IMR-90 (cell line): ENCODE data around the gene PRRC2B. TPM values are rescaled to one million over a fixed set of nuclear protein-coding genes. Genes with fewer than 3 reads are reported as not detected.
"Not testable (repeated sequence)": the region's sequence is repeated elsewhere in the genome, so short reads cannot be mapped to it uniquely, and the experiment has no call there.

Source experiments
- ATAC-seq: fragments of 200-7000 bp; cut with Tn5 transposase; 2 replicates; pipeline ENCODE4 v1.9.1; 2020; ENCODE audit warnings: low read depth, mild to moderate bottlenecking, moderate library complexity
- BruUV-seq: library from RNA; stranded (reverse); fragments of 400-500 nt; replicated peaks from 2 replicates; lab custom pipeline; 2021; lab: Mats Ljungman, UMichigan
- CTCF ChIA-PET: fragments of 300-600 bp; formaldehyde crosslinking; extraction: SDS; loops from one replicate; lab custom pipeline; 2021; ENCODE audit warnings: antibody characterized with exemption; lab: Yijun Ruan, JAX
- POLR2A ChIA-PET: fragments of 300-600 bp; sonication (Branson Sonifier 250); formaldehyde crosslinking; loops from one replicate; lab custom pipeline; 2022; ENCODE audit warnings: antibody characterized with exemption; ENCODE audit not compliant: unreplicated experiment; lab: Charles Lee
- DNase-seq: peaks from one replicate; pipeline ENCODE4 v3.0.0; 2013
- H2AFZ ChIP-seq: replicated peaks from 2 replicates; pipeline ENCODE3; 2013; ENCODE audit warnings: low read length, mild to moderate bottlenecking; ENCODE audit not compliant: poor library complexity
- H2AK5ac ChIP-seq: 2 replicates; pipeline ENCODE4 v1.6.1; 2013; ENCODE audit warnings: low read depth, low read length, inconsistent platforms
- H2AK9ac ChIP-seq: replicated peaks from 2 replicates; pipeline ENCODE3; 2013; ENCODE audit warnings: mild to moderate bottlenecking, low read depth, low read length, moderate library complexity; ENCODE audit not compliant: poor library complexity
- H2BK120ac ChIP-seq: 2 replicates; pipeline ENCODE4 v1.6.1; 2013; ENCODE audit warnings: low read depth, low read length, inconsistent platforms
- H2BK15ac ChIP-seq: 3 replicates; pipeline ENCODE4 v1.6.1; 2013; ENCODE audit warnings: low read depth, low read length, inconsistent platforms
- H2BK20ac ChIP-seq: 2 replicates; pipeline ENCODE4 v1.6.1; 2013; ENCODE audit warnings: low read depth, mild to moderate bottlenecking, inconsistent platforms, low read length, moderate library complexity
- H2BK5ac ChIP-seq: 2 replicates; pipeline ENCODE4 v1.6.1; 2013; ENCODE audit warnings: mild to moderate bottlenecking, low read depth, low read length, inconsistent platforms; ENCODE audit not compliant: poor library complexity, severe bottlenecking
- H3K14ac ChIP-seq: replicated peaks from 2 replicates; pipeline ENCODE4 v1.6.1; 2013; ENCODE audit warnings: low read depth, low read length, inconsistent platforms
- H3K18ac ChIP-seq: 2 replicates; pipeline ENCODE4 v1.6.1; 2013; ENCODE audit warnings: low read depth, low read length, control low read depth
- H3K23ac ChIP-seq: 2 replicates; pipeline ENCODE4 v1.6.1; 2013; ENCODE audit warnings: low read depth, low read length, inconsistent platforms
- H3K27ac ChIP-seq: 2 replicates; pipeline ENCODE4 v1.5.1; 2013; ENCODE audit warnings: mild to moderate bottlenecking, control low read depth, low read length; ENCODE audit not compliant: insufficient read depth
- H3K27me3 ChIP-seq: 2 replicates; pipeline ENCODE4 v1.6.1; 2013; ENCODE audit warnings: low read length; ENCODE audit not compliant: control insufficient read depth, insufficient read depth
- H3K36me3 ChIP-seq: 2 replicates; pipeline ENCODE4 v1.6.1; 2013; ENCODE audit warnings: low read length, mixed read lengths; ENCODE audit not compliant: control insufficient read depth, insufficient read depth
- H3K4ac ChIP-seq: 2 replicates; pipeline ENCODE4 v1.6.1; 2013; ENCODE audit warnings: low read depth, low read length, inconsistent platforms
- H3K4me1 ChIP-seq: 2 replicates; pipeline ENCODE4 v1.6.1; 2013; ENCODE audit warnings: low read length, mixed read lengths; ENCODE audit not compliant: control insufficient read depth, insufficient read depth
- H3K4me2 ChIP-seq: 2 replicates; pipeline ENCODE4 v1.6.1; 2013; ENCODE audit warnings: low read depth, mild to moderate bottlenecking, control low read depth, low read length, moderate library complexity
- H3K4me3 ChIP-seq: 2 replicates; pipeline ENCODE4 v1.5.1; 2013; ENCODE audit warnings: low read depth, mild to moderate bottlenecking, control low read depth, low read length, moderate library complexity; ENCODE audit not compliant: insufficient read depth
- H3K56ac ChIP-seq: 2 replicates; pipeline ENCODE4 v1.6.1; 2013; ENCODE audit warnings: low read length, inconsistent platforms; ENCODE audit not compliant: insufficient read depth; ENCODE audit errors: extremely low read depth
- H3K79me1 ChIP-seq, 2 experiments: 2 replicates each; pipeline ENCODE4 v1.6.1; 2013; ENCODE audit warnings: low read length in 2 of 2, inconsistent platforms in 1 of 2, low read depth in 1 of 2
- H3K9ac ChIP-seq: 2 replicates; pipeline ENCODE4 v1.6.1; 2013; ENCODE audit warnings: low read depth, low read length, control low read depth
- H3K9me1 ChIP-seq: 2 replicates; pipeline ENCODE4 v1.6.1; 2013; ENCODE audit warnings: low read length, inconsistent platforms; ENCODE audit not compliant: insufficient read depth
- H3K9me3 ChIP-seq: 2 replicates; pipeline ENCODE4 v1.6.1; 2013; ENCODE audit warnings: low read length; ENCODE audit not compliant: control insufficient read depth, insufficient read depth
- H4K20me1 ChIP-seq: 2 replicates; pipeline ENCODE4 v1.6.1; 2013; ENCODE audit warnings: low read length, inconsistent platforms; ENCODE audit not compliant: insufficient read depth
- H4K5ac ChIP-seq: 2 replicates; pipeline ENCODE4 v1.6.1; 2013; ENCODE audit warnings: mild to moderate bottlenecking, low read depth, low read length, control low read depth
- H4K8ac ChIP-seq, 2 experiments: 2 replicates each; pipeline ENCODE4 v1.6.1; 2013; ENCODE audit warnings: low read depth in 2 of 2, low read length in 2 of 2, control low read depth in 1 of 2, inconsistent platforms in 1 of 2
- H4K91ac ChIP-seq: 2 replicates; pipeline ENCODE4 v1.6.1; 2013; ENCODE audit warnings: low read depth, low read length, inconsistent platforms; ENCODE audit not compliant: insufficient read depth
- WGBS, 2 experiments: methylation state at CpG; one replicate each; pipeline versions ENCODE4 v1.1.5 to v1.1.7; 2013; ENCODE audit warnings: missing lambda C conversion rate in 2 of 2; ENCODE audit not compliant: insufficient read length in 1 of 2; ENCODE audit errors: extremely low coverage in 2 of 2; 5-methylcytosine and 5-hydroxymethylcytosine counted together
- dilution Hi-C: fragments of 300-500 bp; cut with HindIII; formaldehyde crosslinking; loops from one replicate; pipeline ENCODE4 v1.14.3; 2018; ENCODE audit warnings: low sequenced_read_pairs; ENCODE audit not compliant: unreplicated experiment
- in situ Hi-C: fragments of 300-500 bp; cut with MboI; formaldehyde crosslinking; loops from 3 replicates; pipeline ENCODE4 v1.14.3; 2019; ENCODE audit warnings: low sequenced_read_pairs, inconsistent platforms, mixed read lengths
- intact Hi-C: fragments of 100-400 bp; cut with micrococcal nuclease; formaldehyde crosslinking; loops from 2 replicates; pipeline ENCODE4 v1.10.0; 2022
- microRNA-seq, 2 experiments: library from miRNA; stranded (forward) in 1 of 2; unstranded in 1 of 2; fragments of 10-50 nt in 1 of 2; fragments of <30 nt in 1 of 2; gene quantifications in 1 of 2; microRNA quantifications in 1 of 2; one replicate each; pipeline versions ENCODE3 to v1.1.0; 2013 to 2020; ENCODE audit not compliant: insufficient read depth in 1 of 2, insufficient read length in 1 of 2, unreplicated experiment in 1 of 2
- polyA plus RNA-seq, 3 experiments: library from polyadenylated mRNA; depleted of rRNA; stranded (reverse); fragments of >200 nt; gene quantifications; 2 replicates each; pipeline ENCODE4 v1.2.3, GENCODE V29; 2012; ENCODE audit warnings: low replicate concordance in 1 of 3
- small RNA-seq, 5 experiments: library from RNA; depleted of rRNA; stranded (forward); fragments of <200 nt; gene quantifications; one replicate each; pipeline ENCODE3, GENCODE V24; 2012
- total RNA-seq: library from RNA; depleted of rRNA; stranded (reverse); fragments of >200 nt; gene quantifications from 2 replicates; pipeline ENCODE4 v1.2.3, GENCODE V29; 2012; rRNA removed

The PRRC2B gene
- total and polyA plus RNA-seq, 2 of the 4 experiments (the other 2 are of a cell fraction), result 19.4 to 39.1 TPM

GRCh38 chr9:131549186-131549585 is 155.3 kb downstream of the PRRC2B start:
- WGBS, 2 experiments, result 100% methylated on average over 2 of the region's 10 CpGs; no CpG with 5 or more reads in 1 of the 2 experiments
- peaks cover 22% of the 10 kb centered on the region for H3K9me3 ChIP-seq
- H2AFZ ChIP-seq, H3K4me2 ChIP-seq, in situ Hi-C loops, H3K9me1 ChIP-seq, H3K27ac ChIP-seq, H2AK9ac ChIP-seq, H2AK5ac ChIP-seq, H3K9ac ChIP-seq, CTCF ChIA-PET, BruUV-seq, H4K20me1 ChIP-seq, H3K18ac ChIP-seq, H4K91ac ChIP-seq, H3K56ac ChIP-seq, dilution Hi-C loops, H2BK15ac ChIP-seq, H3K4me1 ChIP-seq, H3K23ac ChIP-seq, H3K36me3 ChIP-seq, POLR2A ChIA-PET, H2BK5ac ChIP-seq, DNase-seq, H4K8ac ChIP-seq, H2BK120ac ChIP-seq, H3K4me3 ChIP-seq, H2BK20ac ChIP-seq, H3K14ac ChIP-seq, intact Hi-C loops, H4K5ac ChIP-seq, H3K4ac ChIP-seq, ATAC-seq, H3K79me1 ChIP-seq: not testable (repeated sequence)
- peaks cover 61% of the 10 kb centered on the region for H3K27me3 ChIP-seq

Small RNAs within 50 kb of the gene (microRNA-seq; reads per million reads assigned to microRNA genes)
- gene SNORD62A (ENCODE audit: insufficient read depth, insufficient read length), result not detected
- not detected for gene SNORD62B (ENCODE audit: insufficient read depth, insufficient read length)

Small RNAs within 50 kb of the gene (small RNA-seq; reads per million reads assigned to genes)
- gene SNORD62A (0 to 0.63 (median 0) reads per million in 5 experiments), gene SNORD62B (0 to 1.8 (median 0.73) reads per million in 5 experiments)

Other genes starting within 250 kb of the PRRC2B start
- under 0.01 and 0.18 TPM in 2 replicates for gene FAM78A, start 117.6 kb upstream of the PRRC2B start, total RNA-seq
- 0.27 and 0.56 TPM in 2 replicates for gene FAM78A, start 117.6 kb upstream of the PRRC2B start, polyA plus RNA-seq (2012; rRNA removed)
- 0.54 and 0.56 TPM in 2 replicates for gene PLPP7, start 104.4 kb upstream of the PRRC2B start, total RNA-seq
- gene PLPP7, start 104.4 kb upstream of the PRRC2B start, polyA plus RNA-seq (2012; rRNA removed), result 1.2 TPM in 2 replicates
- 24.2 and 25.0 TPM in 2 replicates for gene POMT1, start 108.8 kb downstream of the PRRC2B start, total RNA-seq
- gene POMT1, start 108.8 kb downstream of the PRRC2B start, polyA plus RNA-seq (2012; rRNA removed), result 34.7 and 36.5 TPM in 2 replicates
- gene UCK1, start 137.2 kb downstream of the PRRC2B start, total RNA-seq, result 16.9 and 17.9 TPM in 2 replicates
- 21.4 and 22.5 TPM in 2 replicates for gene UCK1, start 137.2 kb downstream of the PRRC2B start, polyA plus RNA-seq (2012; rRNA removed)
- not detected in 2 replicates for gene PRRT1B, start 151.4 kb downstream of the PRRC2B start, total RNA-seq
- not detected in 2 replicates for gene PRRT1B, start 151.4 kb downstream of the PRRC2B start, polyA plus RNA-seq (2012; rRNA removed)